GM21529 (cell line): ENCODE results near the gene HOXD9.

Experiments used
- ATAC-seq: cut with Tn5 transposase; IDR thresholded peaks from one replicate; pipeline ENCODE4 v1.9.1; 2021; ENCODE audit not compliant: unreplicated experiment

The HOXD9 gene

DNA sequence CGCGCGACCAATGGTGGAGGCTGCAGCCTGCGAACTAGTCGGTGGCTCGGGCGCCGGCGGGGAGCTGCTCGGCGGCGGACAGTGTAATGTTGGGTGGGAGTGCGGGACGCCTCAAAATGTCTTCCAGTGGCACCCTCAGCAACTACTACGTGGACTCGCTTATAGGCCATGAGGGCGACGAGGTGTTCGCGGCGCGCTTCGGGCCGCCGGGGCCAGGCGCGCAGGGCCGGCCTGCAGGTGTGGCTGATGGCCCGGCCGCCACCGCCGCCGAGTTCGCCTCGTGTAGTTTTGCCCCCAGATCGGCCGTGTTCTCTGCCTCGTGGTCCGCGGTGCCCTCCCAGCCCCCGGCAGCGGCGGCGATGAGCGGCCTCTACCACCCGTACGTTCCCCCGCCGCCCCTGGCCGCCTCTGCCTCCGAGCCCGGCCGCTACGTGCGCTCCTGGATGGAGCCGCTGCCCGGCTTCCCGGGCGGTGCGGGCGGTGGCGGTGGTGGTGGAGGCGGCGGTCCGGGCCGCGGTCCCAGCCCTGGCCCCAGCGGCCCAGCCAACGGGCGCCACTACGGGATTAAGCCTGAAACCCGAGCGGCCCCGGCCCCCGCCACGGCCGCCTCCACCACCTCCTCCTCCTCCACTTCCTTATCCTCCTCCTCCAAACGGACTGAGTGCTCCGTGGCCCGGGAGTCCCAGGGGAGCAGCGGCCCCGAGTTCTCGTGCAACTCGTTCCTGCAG lies at the start of gene HOXD9:
Gene HOXD9 (plus strand): TSS at position 37 of the 728 bp plus-strand sequence. CDS start 50 bp downstream, at position 87.
- ATAC-seq, result no peak

DNA sequence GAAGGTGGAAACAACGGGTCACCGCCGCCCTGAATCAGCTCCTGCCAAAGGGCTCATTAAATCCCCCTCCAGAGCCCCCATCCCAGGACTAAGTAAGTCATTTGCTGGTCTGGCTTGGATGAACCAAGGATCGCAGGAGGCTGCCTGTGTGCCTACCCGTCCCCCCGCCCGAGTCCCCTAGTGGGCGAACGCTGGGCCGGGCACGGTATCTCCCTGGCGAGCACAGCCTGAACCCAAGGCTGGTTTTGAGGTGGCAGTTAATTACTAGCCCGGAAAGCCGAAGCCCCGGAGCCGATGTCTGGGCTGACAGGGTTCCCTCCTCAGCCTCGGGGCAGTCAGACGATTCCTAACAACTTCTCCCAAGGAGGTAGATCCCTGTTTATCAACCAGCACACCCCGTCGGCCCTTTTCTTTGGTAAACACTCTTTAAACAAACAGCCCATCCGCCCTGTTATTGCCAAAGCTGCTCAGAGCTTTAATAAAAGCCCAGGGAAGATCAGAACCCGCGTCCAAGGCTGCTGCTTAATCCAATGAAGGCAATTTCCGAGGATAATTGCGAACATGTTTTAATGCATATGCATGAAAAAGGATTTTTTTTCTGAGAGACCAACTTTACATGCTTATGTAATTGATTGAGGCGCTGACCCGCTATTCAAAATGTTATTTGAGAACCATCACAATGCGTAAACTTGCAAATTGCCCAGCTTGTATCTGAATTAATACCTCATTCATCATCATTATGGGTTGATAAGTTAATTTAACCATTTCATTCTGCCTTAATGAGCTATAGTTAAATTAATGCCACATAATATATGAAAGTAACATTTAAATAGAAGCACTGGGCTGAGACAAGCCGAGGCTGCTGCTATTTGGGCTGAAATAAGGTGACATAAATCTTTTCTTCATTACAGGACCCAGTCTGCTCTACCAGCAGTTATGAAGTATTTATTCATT lies 49.3 kb upstream of the HOXD9 start:
- ATAC-seq, result no peak

DNA sequence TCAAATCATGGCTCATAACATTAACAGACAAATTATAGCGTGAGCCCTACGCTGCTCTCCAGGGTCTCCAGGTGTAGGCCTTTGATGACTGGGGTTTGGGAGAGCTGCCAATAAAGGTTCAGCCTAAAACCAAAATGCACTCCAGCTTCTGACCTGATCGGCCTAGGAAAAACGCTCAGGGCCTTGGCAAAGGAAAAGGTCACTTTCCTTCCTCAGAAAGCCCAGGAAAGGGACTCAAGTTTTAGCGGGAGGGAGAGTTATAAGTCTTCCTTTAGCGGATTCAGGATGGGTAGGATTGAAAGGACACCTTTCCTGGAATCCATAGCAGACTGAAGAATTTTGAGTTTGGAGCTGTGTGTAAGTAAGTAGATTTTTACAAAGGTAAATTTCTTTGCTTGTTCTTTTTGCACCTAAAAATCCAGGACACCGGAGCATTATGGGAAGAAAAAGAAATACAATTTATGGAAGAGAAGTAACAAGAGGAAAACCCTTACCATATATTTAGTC lies 47.5 kb upstream of the HOXD9 start:
- ATAC-seq, result no peak

DNA sequence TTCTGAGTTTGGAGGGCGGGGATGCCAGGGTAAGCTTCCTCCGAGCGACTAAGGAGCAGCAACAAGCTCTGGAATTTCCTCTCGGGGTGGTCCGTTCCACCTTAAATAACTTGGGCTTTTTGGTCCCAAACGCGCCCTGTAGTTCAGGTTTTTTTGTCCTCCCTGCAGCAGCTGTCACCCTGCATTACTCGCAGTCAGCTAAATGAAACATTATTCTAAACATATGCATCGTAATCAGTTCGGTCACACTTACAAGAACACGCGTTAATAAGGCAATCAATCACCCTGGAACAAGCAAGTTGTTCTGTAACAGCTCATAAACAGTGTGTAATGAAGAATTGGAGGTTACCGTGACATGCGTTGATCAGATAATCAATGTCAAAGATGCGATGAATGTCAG lies 47.0 kb upstream of the HOXD9 start:
- ATAC-seq, result no peak

DNA sequence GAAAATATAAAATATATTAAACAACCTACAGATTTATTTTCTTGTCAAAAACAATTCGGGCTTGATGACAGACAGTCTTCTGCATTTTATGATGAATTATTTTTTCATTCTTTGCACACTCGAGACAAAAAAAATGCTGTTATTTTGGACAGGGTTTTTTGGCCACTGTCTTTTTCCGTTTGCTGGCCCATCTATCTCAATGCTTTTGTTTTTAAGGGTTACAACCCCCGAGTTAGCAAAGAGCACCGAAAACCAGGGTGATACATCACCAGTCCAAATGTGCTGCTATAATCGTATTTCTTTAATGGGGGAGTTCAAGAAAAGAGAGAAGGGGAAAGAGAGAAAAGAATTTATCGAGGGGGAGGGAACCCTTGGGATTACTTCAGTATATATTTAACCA lies 46.5 kb upstream of the HOXD9 start:
- ATAC-seq, result no peak

DNA sequence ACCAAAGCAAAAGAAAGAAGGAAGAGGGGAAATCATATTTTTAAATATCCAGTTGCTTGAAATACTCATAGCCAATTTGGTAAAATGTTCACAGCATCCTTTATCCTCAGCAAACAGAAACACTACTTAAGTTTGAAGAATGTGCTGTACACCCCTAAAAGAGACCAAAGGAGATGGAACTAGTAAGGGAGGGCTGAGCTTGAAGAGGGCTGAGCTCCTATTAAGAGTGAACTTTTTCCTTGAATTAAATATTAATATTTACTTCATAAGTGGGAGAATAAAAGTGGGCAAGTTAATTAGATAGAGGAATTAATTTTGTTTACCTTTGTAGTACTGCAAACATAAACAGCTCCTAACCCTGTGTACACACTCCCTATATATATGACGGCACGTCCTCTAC lies 45.7 kb upstream of the HOXD9 start:
- no peak for ATAC-seq

DNA sequence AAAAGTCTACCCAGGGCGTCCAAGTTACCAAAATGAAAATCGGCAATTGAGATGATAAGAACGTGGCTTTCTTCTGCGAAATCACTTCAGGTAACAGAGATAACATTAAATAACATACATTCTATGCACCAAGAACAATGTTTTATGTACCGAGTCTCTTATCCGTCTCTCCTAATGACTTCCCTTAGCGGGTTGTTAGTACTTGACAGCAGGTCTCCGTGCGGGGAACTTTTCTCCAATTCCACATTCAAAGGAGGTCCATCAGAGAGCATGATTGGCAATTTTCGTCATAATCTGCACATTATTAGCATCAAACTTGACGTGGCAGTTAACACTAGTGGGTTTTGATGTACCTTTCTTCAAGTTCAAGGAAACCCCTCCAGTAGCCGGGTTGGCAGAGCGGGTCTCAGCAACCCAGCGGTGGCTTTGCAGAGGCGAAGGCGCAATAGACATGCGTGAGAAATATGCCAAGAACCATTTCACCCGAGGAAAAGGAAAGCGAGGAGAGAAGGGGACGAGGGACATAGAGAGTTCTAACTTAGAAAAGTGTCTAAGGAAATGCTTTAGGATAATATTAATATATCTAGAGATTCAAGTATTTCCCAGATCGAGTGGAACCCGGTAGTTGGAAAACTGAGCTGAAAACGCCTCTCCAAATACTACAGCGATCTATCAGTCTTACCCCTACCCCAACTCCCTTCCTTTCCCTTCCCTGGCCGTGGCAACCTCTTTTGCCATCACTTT lies 43.8 kb upstream of the HOXD9 start:
- ATAC-seq, result no peak

DNA sequence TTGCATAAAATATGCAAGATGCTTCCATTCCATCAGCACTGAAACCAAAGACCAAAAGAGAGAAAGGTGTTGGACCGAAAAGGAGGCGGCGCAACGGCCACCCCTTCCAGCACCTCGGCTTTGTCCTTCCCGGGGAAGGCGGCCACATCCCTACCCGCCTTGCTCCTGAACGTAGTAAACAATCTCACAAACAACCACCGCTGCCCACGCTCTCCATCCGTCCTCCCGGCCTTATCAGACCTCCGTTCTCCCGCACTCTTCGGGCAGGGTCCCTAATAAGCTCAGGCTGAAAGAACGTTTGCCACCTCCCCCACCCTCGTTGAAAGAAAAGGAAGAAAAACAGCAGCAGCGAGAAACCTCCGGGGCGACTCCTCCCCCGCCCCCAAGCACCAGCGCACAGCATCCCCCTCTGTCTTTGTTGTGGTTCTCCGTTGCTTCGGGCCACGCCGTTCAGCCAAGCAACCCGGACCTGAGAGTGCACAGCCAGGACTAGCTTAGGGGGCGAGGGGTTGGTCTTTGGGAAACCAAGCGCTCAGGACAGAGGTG lies 43.2 kb upstream of the HOXD9 start:
- no peak for ATAC-seq

DNA sequence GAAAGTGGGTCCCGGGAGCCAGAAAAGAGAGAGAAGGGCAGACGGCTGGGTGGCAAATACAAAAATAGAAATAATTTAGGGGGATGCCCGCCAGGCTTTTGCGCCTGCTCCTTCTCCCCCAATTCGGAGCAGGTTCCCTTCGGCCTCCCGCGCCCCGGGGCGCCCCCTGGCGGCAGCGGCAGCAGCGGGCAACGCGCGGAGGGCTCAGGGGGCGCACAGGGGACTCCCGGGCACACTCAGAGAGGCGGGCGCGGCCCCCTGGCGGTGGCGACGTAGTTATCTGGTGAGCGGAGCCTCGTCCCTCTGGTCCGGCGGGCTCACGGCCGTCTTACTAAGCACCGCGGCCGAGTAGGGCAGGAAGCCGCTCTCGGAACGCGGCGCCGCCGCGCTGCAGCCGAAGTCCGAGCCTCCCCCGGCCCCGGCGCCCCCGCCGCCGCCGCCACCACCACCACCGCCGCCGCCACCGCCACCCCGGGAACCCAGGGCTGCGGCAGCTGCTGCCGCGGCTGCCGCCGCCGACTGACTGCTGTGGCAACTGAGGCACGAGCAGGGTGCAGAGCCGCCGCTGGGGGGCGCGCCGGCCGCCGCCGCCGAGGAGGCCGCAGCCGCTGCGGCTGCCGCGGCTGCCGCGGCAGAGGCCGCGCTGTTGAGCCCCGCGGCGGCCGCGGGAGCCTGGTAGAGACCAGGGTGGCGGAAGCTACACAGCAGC lies 42.5 kb upstream of the HOXD9 start:
- ATAC-seq, result no peak

DNA sequence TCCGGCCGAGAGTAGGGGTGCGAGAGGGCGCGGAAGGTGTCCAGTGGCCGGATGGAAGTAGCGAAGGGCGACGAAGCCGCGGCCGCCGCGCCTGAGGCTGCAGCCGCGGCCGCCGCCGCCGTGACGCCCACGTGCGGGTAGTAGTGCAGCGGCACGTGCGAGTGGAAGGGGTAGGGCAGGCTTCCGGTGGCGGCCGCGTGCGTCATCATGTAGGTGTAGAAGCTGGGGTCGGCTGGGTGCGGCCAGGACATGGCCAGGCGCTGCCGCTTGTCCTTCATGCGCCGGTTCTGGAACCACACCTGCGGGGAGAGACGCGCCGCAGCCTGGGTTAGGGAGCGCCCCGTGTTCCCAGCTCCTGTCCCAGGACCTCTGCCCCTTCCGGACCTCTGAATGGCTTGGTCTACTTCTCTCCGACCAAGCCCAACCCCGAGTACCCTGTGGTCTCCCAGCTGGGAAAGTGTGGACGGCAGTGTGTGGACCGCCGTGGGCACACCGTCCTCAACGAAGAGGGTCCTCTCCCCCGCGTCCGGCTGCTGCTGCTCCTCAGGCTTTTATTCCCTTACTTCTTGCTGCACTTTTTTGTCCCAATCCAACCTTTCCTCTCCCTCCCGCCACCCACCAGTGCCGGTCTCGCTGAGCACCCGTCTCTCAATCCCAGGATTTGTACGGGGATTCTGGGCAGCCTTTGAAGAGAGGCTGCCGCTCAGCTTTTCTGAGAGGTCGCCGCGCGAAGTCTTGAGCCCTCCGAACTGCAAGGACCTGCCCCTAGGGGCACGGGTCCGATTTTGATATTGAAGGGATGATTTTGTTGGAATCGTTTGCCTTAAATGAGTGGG lies 41.8 kb upstream of the HOXD9 start:
- no peak for ATAC-seq

DNA sequence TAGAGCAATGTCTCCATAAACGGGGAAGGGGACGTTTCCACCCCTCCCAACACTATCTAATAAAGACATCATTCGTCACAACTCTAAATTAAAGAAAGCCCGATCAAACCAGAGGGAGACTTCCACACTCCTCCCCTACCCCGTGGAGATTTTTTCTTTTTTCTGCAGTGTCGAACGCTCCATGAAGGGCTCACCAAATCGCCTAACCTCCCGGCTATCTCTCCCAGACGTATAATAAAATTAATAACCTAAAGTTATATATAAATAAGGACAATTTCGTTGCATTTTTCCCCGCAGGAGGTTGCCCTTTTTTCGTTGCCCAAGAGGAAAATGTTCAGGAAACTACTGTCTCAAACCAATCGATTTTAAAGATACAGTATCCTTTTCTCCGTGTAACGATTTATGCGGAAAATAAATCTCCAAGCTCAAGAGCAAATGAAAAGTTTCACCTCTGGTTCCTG lies 41.1 kb upstream of the HOXD9 start:
- no peak for ATAC-seq

DNA sequence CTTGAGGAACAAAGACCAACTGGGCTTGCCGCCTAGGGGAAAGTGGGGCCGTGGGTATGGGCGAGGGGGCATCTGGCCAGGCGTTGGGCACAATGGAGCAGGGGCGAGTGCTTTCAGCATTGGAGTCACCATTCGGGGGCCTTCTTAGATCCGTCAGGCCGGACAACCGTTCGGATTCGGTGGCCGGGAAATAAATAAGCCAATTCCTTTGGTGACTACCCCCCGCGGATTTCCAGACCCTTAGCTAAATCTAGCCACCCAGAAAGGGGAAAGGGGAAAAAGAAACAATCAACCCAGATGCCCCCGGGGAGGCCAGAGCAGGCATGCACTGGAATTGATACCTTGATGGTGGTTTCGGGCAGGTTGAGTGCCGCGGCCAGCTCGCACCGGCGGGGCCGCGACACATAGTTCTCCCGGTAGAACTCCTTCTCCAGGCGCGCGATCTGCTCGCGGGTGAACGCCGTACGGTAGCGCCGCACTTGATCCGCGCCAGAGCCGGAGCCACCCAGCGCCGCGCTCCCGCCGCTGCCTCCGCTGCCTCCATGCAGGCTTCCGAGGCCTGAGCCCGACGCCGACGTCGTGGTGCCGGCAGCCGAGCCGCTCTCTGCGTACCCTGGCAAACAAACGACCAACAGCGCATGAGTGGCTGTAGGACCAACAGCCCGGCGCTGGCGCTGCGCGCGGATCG lies 40.5 kb upstream of the HOXD9 start:
- ATAC-seq, result no peak

DNA sequence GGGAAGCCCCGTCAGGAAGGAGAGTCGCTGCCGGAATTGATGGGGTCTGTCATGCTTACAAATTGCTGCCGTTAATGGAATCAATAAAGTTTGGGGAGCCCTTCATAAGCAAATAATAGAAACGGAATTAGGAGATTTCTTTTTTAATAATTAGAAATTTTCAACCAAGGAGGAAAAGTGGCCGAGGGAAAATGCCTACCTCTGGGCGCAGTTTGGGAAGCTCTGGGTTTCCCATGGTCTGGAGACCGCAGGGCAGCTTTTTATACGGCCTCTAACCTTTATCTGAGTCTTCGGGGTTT lies 40.0 kb upstream of the HOXD9 start:
- ATAC-seq, result no peak

DNA sequence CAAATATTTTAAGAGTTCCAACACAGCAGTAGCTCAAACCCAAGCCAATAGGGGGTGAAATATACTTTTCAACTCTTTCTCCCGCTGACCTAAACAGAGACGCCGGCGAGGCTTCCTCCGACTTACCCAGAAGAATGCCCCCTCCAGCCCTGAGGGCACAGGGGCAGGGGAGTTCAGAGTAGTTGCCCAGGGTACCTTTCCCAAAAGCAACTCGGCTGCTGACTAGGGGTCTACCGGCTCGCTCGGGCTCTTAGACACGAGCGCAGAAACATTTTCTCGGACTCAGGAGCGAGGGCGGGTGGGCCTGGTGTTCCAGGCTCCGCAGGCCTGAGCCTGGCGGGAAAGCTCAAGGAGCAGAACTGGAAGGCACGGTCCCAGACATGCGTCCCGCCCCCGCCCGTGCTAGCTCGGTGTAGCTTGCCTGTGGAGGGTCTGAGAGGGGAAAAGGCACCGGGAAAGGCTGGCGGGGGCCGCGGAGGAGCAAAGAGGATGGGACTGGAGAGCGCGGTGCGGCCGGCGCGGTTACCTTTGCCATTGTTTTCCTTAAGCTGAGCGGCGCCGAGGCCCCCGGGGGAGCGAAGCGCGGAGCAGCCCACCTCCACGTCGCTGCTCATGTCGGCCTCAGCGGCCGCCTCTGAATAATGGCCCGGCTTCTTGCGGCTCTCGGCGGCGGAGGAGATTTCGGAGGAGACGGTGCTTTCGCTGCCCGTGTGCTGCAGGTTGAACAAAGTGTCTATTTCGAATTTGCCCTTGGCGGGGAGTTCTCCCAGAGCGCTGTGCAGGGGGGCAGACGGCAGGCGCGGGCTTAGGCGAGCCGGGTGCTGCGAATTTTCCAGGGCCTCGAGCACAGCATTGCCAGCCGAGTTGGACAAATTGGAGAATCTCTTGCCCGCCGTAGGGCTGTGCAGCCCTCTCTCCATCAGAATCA lies 39.4 kb upstream of the HOXD9 start:
- ATAC-seq, result no peak

DNA sequence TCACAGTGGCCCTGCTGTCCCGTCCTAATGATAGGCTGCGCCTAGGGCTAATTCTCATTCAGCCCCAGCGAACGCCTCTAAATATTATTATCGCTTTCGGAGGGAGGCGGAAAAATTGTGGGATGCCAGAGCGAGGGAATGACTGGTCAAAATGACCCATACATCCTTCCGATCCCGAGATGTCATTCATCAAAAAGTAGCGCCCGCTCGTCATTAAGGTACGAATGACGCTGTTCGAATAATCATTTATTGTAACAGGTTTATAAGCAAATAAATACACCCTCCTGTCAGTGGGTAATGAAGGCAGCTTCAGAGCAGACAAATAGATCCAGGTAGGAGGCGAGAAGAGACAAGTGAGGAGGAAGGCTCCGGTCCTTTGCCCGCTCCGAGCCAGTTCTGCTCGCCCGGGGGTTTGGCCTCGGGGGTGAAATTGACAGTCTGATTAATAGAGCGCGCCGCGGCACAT lies 38.7 kb upstream of the HOXD9 start, which contains the start of gene EVX2:
Gene EVX2 (minus strand): TSS at position 167 of the 466 bp plus-strand sequence. CDS start 186 bp downstream, outside the sequence.
- no peak for ATAC-seq

DNA sequence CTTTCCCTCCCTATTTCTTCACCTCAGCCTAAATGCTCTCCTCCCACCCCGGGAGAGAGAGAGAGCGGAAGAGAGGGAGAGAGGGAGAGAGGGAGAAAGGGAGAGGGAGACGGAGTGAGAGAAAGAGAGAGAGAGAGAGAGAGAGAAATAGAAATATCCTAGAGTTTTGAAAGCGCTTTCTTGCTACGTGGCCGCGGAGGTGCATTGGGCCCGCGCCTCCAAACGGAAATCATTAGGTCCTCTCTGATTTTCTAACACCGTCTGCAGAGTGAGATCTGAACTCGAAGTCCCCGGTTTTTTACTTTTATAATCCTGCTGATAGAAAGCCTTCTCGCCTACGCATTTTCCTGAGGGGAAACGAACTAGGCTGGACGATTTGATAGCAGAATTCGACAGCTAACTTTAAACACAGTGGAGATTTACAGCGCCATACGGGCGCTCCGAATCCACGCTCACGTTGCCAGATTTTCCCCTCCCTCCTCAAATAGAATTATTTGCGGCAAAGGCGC lies 37.9 kb upstream of the HOXD9 start:
- no peak for ATAC-seq

DNA sequence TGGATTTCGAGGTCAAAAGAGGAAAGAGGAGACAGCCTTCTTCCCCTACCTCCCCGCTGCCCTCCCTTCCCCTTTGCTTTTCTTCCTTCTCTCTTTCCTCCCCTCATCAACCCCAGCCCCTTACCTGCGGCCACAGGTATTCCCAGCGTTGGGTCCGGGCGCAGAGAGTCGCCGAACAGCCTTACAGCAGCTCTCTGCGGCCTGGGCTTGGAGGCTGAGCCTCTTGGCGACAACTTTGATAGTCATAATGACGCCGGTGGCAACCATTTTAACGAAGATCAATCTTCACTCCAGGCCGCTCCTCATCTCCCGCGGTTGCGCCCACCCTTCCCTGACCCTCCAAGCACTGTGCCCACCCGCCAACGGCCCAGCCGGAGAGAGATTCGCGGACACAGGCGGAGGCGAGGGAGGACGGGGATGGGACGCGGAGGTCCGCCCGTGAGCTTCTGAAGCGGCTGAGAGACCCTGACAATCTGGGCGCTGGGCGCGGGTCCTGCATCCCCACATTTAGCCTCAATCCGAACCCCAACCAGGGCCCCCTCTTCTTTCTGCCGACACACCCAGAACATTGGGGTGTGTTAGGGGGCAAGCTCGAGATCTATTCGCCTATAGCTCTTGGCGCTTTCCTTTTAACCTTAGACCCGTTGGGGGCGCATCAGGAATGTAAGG lies 37.3 kb upstream of the HOXD9 start:
- no peak for ATAC-seq
